ENCODE results near the gene CYS1.

The CYS1 gene

GRCh38 chr2:10071595-10071994 lies 8.6 kb downstream of the CYS1 start:
- DNase-seq (ENCODE audit: low read depth in 2 of 2), result no peak

DNA sequence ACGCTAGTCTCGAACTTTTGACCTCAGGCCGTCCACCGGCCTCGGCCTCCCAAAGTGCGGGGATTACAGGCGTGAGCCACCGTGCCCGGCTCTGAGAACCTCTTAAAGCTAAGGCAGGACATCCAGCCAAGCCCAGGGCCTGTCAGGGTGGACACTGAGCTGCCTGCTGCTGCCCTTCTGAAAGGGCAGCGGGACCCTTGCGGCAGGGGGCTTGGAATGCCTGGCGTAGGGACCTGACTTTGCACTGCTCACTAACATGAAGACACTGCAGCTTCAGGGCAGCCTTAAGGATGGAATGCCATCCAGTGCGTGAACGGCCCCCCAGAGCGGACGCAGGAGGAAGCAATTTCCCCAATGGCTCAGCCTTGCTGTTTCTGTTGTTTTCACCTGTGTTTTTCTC lies 9.0 kb downstream of the CYS1 start:
- DNase-seq (ENCODE audit: low read depth in 2 of 2), result no peak

DNA sequence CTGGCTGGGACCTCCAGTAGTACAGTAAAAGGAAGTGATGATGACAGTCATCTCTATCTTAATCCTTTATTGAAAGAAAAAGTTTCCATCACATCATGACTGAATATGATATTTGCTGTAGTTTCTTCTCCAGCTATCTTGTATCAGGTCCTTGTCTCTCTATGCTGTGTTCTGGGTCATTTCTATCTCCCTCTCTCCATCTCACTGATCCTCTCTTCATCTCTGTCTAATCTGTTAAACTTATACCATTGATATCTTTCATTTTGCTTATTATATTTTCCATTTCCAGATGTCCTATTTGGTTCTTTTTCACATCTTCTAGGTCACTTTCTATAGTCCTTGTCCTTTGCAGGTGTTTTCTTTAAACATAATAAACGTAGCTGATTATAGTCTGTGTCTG lies 12.3 kb downstream of the CYS1 start:
- no peak for DNase-seq (ENCODE audit: low read depth in 2 of 2)

DNA sequence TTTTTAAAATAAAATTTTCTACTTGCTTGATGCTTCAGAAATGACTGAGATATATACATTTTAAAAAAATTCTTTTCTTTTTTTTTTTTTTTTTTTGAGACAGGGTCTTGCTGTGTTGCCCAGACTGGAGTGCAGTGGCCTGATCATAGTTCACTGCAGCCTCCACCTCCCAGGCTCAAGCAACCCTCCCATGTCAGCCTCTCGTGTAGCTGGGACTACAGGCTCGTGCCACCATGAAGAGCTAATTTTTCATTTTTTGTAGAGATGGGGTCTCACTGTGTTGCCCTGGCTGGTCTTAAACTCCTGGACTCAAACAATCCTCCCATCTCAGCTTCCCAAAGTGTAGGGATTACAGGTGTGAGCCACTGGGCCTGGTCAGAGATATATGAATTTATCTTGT lies 12.9 kb downstream of the CYS1 start:
- no peak for DNase-seq (ENCODE audit: low read depth in 2 of 2)

DNA sequence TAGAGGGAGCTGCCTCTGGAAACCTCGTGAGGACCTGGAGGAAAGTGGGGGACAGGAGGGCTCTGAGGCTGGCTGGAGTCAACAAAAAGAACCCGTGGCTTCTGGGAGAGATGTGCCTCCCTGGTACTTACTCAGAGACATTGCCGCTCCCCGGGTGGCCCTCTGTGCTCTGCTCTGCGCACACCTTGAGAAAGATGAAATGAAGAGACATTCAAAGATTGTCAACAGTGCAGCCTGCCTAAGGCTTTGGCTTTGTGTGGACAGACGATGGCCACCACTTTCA lies 14.5 kb downstream of the CYS1 start:
- no peak for DNase-seq (ENCODE audit: low read depth in 2 of 2)

DNA sequence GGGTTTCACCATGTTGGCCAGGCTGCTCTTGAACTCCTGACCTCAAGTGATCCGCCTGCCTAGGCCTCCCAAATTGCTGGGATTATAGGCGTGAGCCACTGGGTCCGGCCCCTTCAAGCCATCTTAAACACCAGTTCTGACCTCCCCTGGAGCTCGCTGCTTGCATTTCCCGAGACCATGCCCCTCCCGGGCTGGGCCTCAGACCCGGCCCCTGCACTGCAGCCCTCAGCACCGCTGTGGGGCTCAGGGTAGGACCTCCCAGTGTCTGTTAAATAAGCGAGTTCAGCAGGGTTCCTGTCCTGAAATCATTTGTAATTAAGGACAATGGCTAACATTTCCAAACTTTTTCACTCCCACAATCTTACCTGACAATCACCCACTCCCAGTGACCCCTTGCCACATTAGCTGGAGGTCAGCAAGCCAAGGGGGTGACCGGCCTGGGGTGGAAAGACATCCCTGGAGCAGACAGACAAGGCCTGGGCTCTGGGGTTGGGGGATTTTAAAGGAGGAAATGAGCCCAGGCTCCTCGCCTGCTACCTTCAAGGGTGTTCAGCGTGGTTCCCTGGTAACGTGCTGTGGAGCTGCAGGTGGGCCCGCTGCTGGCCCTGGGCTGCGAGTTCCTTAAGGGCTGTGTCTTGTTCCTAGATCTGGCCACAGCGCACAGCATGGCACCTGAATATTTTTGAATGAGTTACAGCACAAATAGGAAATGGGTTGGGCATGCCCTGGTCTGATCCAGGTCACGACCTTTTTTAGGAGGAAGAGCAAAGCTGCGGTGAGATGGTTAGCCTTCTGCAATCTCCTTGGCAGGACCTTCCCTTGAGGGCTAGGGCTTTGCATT lies 15.1 kb downstream of the CYS1 start:
- DNase-seq (ENCODE audit: low read depth in 2 of 2), result no peak

- DNase-seq (ENCODE audit: low read depth in 2 of 2), result no peak
Observed at GRCh38 chr2:10063566-10063965, 16.6 kb downstream of the CYS1 start.

- DNase-seq (ENCODE audit: low read depth in 2 of 2), result no peak
Observed at GRCh38 chr2:10062931-10063365, 17.3 kb downstream of the CYS1 start.

GRCh38 chr2:10061221-10061925 lies 18.8 kb downstream of the CYS1 start:
- no peak for DNase-seq (ENCODE audit: low read depth in 2 of 2)

DNA sequence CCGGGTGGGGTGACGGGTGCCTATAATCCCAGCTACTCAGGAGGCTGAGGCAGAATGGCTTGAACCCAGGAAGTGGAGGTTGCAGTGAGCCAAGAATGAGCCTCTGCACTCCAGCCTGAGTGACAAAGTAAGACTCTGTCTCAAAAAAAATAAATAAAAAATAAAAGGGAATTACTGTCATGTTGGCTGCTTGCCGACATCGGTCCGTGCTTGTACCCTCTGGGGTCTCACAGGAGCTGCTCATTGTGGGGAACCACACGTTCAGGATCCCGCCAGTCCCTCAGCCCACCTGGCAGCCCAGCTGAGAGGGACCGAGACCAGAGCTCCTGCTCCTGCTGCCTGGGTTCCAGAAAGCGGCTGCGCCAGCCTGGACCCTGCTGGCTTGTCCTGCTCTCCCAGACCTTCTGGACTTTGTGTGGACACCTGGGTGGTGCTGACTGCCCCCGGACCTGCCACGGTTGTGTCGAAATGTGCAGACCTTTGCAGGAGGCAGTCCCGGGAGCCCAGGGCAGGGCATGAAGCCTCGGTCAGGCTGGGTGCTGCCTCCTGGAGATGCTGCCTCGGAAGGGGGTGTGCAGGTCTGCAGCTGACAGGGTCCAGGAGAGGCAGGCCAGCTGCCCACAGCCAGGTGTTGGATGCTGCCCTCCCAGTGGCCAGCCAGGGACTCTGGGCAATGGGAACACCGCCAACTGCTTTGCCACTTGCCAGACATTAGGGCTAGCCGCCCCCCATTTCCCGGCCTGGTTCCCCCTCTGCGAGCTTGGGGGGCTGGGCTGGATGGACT lies 20.5 kb downstream of the CYS1 start:
- no peak for DNase-seq (ENCODE audit: low read depth in 2 of 2)

- DNase-seq (ENCODE audit: low read depth in 2 of 2), result no peak
Observed at GRCh38 chr2:10059016-10059351, 21.2 kb downstream of the CYS1 start.

- DNase-seq (ENCODE audit: low read depth in 2 of 2), result no peak
Observed at GRCh38 chr2:10058251-10059015, 21.8 kb downstream of the CYS1 start.

GRCh38 chr2:10057231-10058107 lies 22.7 kb downstream of the CYS1 start:
- DNase-seq (ENCODE audit: low read depth in 2 of 2), result no peak

- DNase-seq (ENCODE audit: low read depth in 2 of 2), result no peak
Observed at GRCh38 chr2:10056439-10056838, 23.8 kb downstream of the CYS1 start.

DNA sequence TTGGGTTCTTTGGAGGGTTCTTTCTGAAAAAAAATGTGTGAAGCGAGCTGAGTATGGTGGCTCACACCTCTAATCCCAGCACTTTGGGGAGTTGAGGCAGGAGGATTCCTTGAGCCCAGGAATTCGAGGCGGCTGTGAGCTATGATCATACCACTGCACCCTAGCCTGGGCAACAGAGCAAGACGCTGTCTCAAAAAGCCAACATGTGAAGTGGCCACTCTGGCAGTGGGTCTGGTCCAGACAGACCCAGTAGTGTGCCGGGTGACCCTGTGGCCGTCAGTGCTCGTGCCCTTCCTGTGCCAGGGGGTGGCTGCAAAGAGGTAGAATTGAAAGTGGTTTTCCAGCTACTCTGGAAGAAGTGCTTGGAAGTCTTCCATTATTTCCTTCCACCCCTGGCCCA lies 25.2 kb downstream of the CYS1 start:
- no peak for DNase-seq (ENCODE audit: low read depth in 2 of 2)

DNA sequence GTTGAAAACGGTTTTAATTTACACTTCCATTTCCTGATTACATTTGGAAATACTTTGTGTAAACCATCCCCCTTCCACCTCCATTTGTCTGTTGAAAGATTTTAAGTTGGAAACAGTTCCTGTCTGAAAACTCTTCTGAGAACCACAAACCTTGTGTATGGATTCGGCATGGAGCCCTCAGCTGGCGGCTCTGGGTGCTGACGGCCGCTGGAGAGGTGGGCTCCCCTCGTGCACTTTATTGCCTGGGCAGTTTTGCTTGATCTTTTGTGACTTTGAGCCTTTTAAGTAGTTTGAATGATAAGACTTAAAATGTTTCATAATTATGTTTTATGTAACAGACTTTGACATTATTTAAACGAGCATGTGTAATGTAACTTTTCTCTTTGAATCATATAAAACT lies 25.8 kb downstream of the CYS1 start:
- no peak for DNase-seq (ENCODE audit: low read depth in 2 of 2)

DNA sequence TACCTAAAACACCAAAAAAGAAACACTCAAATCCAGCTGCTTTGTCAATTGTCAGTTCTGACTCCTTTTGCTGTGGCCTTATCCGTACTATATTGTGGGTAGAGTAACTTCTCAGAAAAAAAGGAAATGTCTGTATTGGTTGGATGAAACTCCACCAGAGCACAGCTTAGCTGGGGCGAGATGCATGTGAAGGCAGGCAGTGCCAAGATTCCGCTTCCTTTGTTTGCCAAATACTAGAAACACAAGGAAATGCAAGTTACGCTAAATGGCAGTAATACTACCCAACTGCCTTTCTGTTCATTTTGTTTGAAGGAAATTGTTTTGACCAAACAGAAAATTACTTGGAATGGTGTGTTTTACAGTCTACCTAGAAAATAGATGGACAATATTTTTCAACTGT lies 26.9 kb downstream of the CYS1 start:
- no peak for DNase-seq (ENCODE audit: low read depth in 2 of 2)

GRCh38 chr2:10052216-10052615 lies 28.0 kb downstream of the CYS1 start:
- DNase-seq (ENCODE audit: low read depth in 2 of 2), result no peak

DNA sequence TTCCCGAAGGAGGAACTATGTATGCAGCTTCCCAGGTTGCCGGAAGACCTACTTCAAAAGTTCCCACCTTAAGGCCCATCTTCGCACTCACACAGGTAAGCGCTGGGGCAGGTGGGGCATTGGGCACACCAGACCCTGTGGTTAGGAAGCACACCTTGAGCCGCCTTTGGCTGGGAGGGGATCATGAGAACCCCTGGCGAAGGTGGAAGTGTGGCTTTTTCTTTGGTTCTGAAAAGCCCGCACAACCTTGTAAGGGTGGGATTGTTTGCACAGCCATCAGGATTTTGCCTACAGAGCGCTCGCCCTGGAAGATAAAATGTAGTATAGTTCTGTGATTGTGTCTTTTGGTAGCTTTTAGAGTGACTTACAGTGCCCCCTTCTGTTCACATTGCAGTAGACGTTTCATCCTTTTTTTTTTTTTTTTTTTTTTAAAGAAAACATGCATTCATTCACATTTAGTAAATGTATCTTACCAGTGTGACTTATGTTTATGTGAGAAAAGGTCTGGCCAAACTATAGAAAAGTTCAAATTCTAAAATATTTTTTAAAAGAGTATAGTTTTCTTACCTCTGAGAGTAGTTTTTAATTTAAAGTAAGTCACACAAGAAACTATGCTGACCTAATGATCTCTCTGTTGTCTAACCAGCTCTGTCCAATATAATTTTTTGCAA lies 31.6 kb downstream of the CYS1 start:
- no peak for DNase-seq (ENCODE audit: low read depth in 2 of 2)

Measured in stimulated activated CD8-positive, alpha-beta memory T cell treated with anti-CD3 and anti-CD28 coated beads, Interleukin-2, amount 100 ng/mL, for 48 hours (primary cell).